ENCODE measurements around the gene TSN.

- TF ChIP-seq CTCF (conservative IDR thresholded peaks at IDR 0.05) = no peak
- no peak for TF ChIP-seq ZFX (IDR thresholded peaks at IDR 0.05)
Observed at GRCh38 chr2:121727332-121727731, 28.1 kb upstream of the TSN start.
